Measurements from ENCODE around the gene DMBT1. TPM values are rescaled to one million over a fixed set of nuclear protein-coding genes. Genes with fewer than 3 reads are reported as not detected.

Gene DMBT1
- total and polyA plus RNA-seq, 12 donors = under 0.01 to 0.32 (median 0.15) TPM; not detected in 7

- Histone ChIP-seq H3K4me3 (no peak overlapping the region), H3K4me1 (replicated peaks in 1 of 2) (no peaks in the 10 kb centered on the region), H3K36me3 (replicated peaks in 1 of 2) (peaks cover 0 to 22% of the 10 kb centered on the region in 2 donors), H3K9me3 (replicated peaks in 1 of 3) (no peaks in the 10 kb centered on the region), H3K27ac (no peak overlapping the region), H3K27me3 (no peaks in the 10 kb centered on the region)
- WGBS, 4 donors = 85 to 95% (median 91%) methylated on average over 7 to 16 of the region's 16 CpGs
- DNase-seq = no peak
- TF ChIP-seq CTCF (IDR thresholded peaks at IDR 0.05) = no peak
- TF ChIP-seq POLR2A (IDR thresholded peaks at IDR 0.05) = no peak
- intact Hi-C loops (cut with DNase I) = no loop called here
Measured at GRCh38 chr10:122515588-122516231, 44.8 kb upstream of the DMBT1 start.

GRCh38 chr10:122516734-122517133 lies 43.8 kb upstream of the DMBT1 start:
- TF ChIP-seq CTCF (IDR thresholded peaks at IDR 0.05) = no peak
- TF ChIP-seq POLR2A (IDR thresholded peaks at IDR 0.05) = no peak
- H3K9me3 ChIP-seq (replicated peaks in 1 of 3) = no peaks in the 10 kb centered on the region
- no peak overlapping the region for H3K27ac ChIP-seq
- intact Hi-C loops (cut with DNase I) = no loop called here
- H3K36me3 ChIP-seq (replicated peaks in 1 of 2) = peaks cover 0 to 19% of the 10 kb centered on the region in 2 donors
- no peak overlapping the region for H3K4me3 ChIP-seq
- H3K27me3 ChIP-seq = no peaks in the 10 kb centered on the region
- DNase-seq = no peak
- 80 to 84% (median 81%) methylated on average over 4 of the region's 4 CpGs for WGBS, 4 donors
- H3K4me1 ChIP-seq (replicated peaks in 1 of 2) = no peaks in the 10 kb centered on the region

- Histone ChIP-seq H3K36me3 (replicated peaks in 1 of 2) (peaks cover 0 to 10% of the 10 kb centered on the region in 2 donors), H3K9me3 (replicated peaks in 1 of 3) (no peaks in the 10 kb centered on the region), H3K27ac (no peak overlapping the region), H3K4me1 (replicated peaks in 1 of 2) (no peaks in the 10 kb centered on the region), H3K4me3 (no peak overlapping the region), H3K27me3 (no peaks in the 10 kb centered on the region)
- 74 to 81% (median 79%) methylated on average over 6 to 7 of the region's 7 CpGs for WGBS, 4 donors
- DNase-seq = no peak
- TF ChIP-seq CTCF (IDR thresholded peaks at IDR 0.05) (no peak), POLR2A (IDR thresholded peaks at IDR 0.05) (no peak)
- intact Hi-C loops (cut with DNase I) = no loop called here
Measured at GRCh38 chr10:122519144-122519543, 41.4 kb upstream of the DMBT1 start.

GRCh38 chr10:122519873-122520272 lies 40.7 kb upstream of the DMBT1 start:
- H3K27ac ChIP-seq = no peak overlapping the region
- TF ChIP-seq POLR2A (IDR thresholded peaks at IDR 0.05) = no peak
- no peak for TF ChIP-seq CTCF (IDR thresholded peaks at IDR 0.05)
- no peak for DNase-seq
- peaks cover 0 to 5% of the 10 kb centered on the region in 2 donors for H3K36me3 ChIP-seq (replicated peaks in 1 of 2)
- H3K4me3 ChIP-seq = no peak overlapping the region
- H3K4me1 ChIP-seq (replicated peaks in 1 of 2) = no peaks in the 10 kb centered on the region
- 81 to 100% (median 87%) methylated on average over 1 to 15 of the region's 15 CpGs for WGBS, 4 donors
- no peaks in the 10 kb centered on the region for H3K27me3 ChIP-seq
- intact Hi-C loops (cut with DNase I) = no loop called here
- H3K9me3 ChIP-seq (replicated peaks in 1 of 3) = no peaks in the 10 kb centered on the region
